ENCODE results near the gene ADH1B.
"Not testable (repeated sequence)": the region's sequence is repeated elsewhere in the genome, so short reads cannot be mapped to it uniquely, and the experiment has no call there.

ADH1B gene

DNA sequence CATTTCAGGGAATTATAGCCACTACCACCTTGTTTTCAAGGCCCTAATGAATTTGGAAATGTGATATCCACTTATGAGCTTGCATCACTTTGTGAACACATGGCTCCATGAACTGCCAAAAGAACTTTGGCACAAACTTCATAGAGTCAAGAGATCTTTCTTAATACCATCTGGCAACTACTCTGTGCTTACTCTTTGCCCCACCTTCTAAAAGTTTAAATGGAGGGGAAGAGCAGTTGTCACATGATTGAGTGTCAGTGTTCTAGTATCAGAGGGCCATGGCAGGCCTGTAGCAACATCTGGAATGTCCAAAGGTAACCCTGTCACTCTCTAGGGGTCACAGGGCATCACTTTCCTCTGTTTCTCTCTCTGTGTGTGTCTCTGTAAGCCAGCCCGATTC is 2.6 kb upstream of the ADH1B start:
- no peak for DNase-seq

- not testable (repeated sequence) for DNase-seq
Observed at GRCh38 chr4:99317811-99318210, 3.4 kb downstream of the ADH1B start.

DNA sequence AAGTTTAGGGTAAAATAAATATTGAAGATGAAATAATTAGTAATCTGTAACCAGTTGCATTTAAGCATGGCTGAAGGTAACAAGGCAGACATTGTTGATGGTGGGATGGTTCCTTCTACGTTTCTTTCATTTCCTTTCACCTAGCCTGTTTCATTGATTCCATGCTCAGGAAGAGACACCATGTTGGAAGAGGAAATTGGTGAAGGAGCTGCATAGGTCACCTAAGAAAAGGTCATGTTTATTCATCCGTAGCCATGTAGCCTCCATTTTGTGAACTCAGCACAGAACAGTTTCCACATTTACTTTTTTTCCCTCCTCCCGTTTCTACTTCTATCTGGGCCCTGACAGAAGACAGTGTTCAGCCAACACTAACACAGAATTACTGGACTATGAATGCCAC is 3.8 kb downstream of the ADH1B start:
- no peak for DNase-seq

DNA sequence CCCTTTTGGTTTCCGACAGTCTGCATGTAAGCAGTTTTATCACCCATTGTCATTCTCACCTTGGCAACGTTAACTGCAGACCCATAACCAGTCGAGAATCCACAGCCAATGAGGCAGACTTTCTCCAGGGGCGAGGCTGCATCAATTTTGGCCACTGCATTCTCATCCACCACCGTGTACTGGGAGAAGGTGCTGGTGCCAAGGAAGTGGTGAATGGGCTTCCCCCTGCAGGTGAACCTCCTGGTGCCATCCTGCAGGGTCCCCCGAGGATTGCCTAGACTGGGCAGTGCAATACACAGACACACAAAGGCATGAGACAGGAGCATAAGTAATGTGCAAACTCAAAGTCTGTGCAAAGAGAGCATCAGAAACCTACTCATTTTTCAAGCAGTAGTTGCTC is 5.4 kb downstream of the ADH1B start:
- no peak for DNase-seq

GRCh38 chr4:99314211-99314610 is 7.0 kb downstream of the ADH1B start:
- no peak for DNase-seq

- no peak for DNase-seq
Observed at GRCh38 chr4:99310389-99310788, 10.8 kb downstream of the ADH1B start.

GRCh38 chr4:99305638-99306400 is 15.4 kb downstream of the ADH1B start:
- no peak for DNase-seq

GRCh38 chr4:99301376-99302164 is 19.6 kb downstream of the ADH1B start:
- DNase-seq: no peak

- DNase-seq: no peak
Observed at GRCh38 chr4:99300934-99301333, 20.3 kb downstream of the ADH1B start.

GRCh38 chr4:99293357-99293756 is 27.8 kb downstream of the ADH1B start:
- no peak for DNase-seq

- DNase-seq: no peak
Observed at GRCh38 chr4:99290848-99291786, 30.1 kb downstream of the ADH1B start, which contains the start of gene ADH1A. TSS of gene ADH1A (minus strand) at chr4:99290985. CDS start at chr4:99290914, 71 bp downstream.

- no peak for DNase-seq
Observed at GRCh38 chr4:99285387-99285786, 35.8 kb downstream of the ADH1B start.

GRCh38 chr4:99282731-99283130 is 38.5 kb downstream of the ADH1B start:
- DNase-seq: no peak

DNA sequence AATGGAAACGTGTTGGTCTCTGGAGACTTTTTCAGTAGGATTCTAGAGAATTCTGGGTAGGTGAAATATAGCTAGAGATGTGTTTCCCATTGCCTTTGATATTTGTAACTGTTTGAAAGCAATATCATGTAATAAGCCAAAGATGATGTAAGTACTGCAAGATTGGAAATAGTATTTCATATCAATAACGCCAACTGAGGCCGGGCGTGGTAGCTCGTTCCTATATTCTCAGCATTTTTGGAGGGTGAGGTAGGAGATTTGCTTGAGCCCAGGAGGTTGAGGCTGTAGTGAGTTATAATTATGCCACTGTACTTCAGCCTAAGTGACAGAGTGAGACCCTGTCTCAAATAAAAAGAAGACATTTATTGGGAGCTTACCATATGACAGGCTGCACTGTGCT is 39.9 kb downstream of the ADH1B start:
- no peak for DNase-seq

DNA sequence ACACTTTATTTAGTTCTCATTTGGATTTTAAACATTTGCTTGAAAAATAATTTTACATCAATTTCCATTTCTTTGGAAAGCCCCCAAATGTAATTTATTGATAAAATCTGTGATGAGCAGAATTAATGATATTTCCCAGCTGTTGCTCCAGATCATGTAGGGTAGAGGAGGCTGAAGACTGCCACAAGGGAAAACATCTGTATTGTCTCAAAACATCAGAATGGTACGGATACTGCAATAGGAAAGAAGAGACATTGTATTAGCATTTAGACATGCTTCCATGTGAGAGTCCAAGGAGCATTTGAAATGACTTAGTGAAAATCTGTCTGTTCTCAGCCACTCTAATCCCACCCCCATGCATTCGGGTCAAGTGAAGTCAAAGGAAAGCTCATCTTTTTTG is 44.8 kb downstream of the ADH1B start:
- no peak for DNase-seq

DNA sequence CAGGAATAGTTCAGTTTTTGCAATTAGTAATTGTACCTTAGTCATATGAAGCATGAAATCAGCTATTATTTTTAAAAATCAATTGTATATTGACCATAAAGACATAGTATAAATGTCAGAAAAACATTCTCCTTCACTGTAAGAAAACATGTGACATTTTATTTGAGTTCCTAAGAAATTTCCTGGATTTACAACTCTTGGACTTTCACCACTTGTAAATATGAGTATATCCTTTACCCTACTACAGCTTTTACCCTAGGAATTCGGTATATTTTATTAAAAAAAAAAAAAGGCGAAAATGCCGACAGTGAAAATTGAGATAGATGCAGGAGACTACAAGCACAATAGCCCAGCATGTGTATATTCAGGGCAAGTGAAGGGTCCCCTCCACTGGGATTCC is 45.3 kb downstream of the ADH1B start:
- no peak for DNase-seq

DNA sequence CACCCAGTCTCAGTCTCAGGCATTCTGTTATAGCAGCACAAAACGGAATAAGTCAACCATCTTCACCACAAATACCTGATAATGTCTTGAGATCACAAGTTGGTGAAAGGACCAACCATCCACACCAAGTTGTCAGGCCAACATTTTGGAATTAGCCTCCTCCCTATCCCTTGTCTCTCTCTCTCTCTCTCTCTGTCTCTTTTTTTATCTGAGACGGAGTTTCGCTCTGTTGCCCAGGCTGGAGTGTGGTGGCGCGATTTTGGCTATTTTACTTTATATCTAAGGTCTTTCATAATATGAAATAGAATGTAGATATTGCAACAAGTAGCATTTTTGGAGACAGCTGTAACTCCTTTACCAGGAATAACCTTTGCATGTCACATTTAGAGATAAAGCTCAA is 46.2 kb downstream of the ADH1B start:
- no peak for DNase-seq

- no peak for DNase-seq
Observed at GRCh38 chr4:99273704-99274103, 47.5 kb downstream of the ADH1B start.

DNA sequence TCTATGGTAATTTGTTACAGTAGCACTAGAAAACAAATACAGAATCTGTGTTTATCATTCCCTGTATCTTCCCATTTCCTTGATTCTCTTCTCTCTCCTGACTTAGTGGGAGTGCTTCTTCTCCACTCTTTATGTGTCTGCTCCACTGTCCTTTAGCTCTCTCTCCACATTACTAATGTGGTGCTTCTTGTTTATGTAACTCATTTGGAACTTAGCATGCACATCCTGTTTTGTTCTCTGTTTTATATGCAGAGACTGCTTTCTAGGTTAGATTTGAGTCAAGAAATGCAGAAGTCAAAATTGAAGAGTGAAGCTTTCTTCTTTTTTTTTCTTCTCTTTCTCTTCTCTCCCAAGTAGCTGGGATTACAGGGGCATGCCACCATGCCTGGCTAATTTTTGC is 56.3 kb downstream of the ADH1B start:
- DNase-seq: no peak

Measured in DMS153 (cell line).